Posterior cingulate gyrus (tissue), 11 donors: ENCODE data around the gene CDK8.

Experiments used
- DNase-seq, 10 donors: peaks; one replicate each; pipeline versions ENCODE4 v3.0.0 to v3.0.0-alpha.2; 2020 to 2021; ENCODE audit warnings: mixed read lengths in 3 of 10
- intact Hi-C: fragments of 100-400 bp; cut with DNase I; formaldehyde crosslinking; loops from one replicate; pipeline ENCODE4 v1.15.1; 2023

CDK8 gene

GRCh38 chr13:26253787-26254582 is at the start of gene CDK8:
Gene CDK8 (plus strand): TSS chr13:26254129. CDS start chr13:26254642, 513 bp downstream.
- peak; percentile 84 to 98 (median 90) for DNase-seq
- intact Hi-C loops: loop anchor here (2.0 to 10.0 kb wide), 2 partner anchors 31 to 441 kb away; partner anchors contain the start of gene RNF6

GRCh38 chr13:26208287-26208686 is 45.6 kb upstream of the CDK8 start:
- no peak for DNase-seq
- intact Hi-C loops: no loop called here

DNA sequence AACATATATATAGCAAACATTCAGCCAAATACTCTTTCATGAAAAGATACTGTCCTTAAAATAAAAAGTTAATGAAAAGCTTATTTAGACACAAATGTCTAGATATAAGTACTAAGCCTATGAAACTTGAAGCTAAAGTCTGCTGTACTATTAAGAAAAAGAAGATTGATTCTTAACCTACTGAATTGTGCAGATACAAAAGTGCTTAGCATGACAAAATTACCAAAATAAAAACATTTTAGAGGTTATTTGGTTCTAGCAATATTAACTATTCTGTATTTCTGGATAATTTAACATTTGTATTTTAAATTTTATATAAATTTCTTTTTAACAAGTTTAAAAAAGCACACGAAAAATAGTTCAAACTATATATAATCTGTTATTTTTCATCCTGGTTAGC is 40.6 kb upstream of the CDK8 start:
- intact Hi-C loops: no loop called here
- DNase-seq: no peak

DNA sequence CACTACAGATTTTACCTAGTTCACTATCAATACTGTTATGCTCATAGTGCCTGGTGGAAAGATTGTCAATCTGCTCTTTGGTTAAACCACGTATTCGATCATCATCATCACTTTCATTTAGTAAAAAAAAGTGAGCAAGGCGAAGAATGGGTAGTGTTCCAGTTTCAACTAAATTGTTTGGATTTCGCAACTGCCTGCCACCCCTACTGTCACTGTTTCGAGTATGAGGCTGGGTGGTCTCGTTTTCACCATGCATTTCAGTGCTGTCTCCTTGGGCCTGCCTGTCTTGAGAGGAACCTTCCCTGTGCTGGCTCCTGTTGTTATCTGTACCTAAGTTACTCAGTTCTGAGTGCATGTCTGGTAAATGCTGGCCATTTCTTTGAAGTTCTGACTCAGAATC is 39.9 kb upstream of the CDK8 start:
- no peak for DNase-seq
- intact Hi-C loops: no loop called here

- no peak for DNase-seq
- intact Hi-C loops: no loop called here
Observed at GRCh38 chr13:26216042-26216441, 37.9 kb upstream of the CDK8 start.

GRCh38 chr13:26219726-26220125 is 34.2 kb upstream of the CDK8 start:
- no peak for DNase-seq
- intact Hi-C loops: no loop called here

DNA sequence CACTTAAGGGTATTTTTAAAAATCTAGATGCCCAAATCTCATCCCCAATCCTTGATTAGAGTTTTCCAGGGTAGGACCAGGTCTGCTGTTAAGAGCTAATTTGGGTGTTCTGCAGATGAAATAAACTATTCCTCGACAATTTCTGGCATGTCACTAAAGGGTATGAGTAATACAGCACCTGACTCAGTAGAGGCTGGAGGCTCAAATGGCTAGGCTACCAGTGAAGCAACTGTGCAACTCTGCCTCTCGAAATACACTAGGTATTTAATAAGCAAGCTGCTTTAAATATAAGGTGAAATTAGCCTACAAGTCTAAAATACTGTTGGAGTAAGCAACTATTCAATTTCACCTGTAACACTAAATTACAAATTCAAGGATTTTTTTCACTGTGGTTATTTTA is 33.4 kb upstream of the CDK8 start:
- DNase-seq: no peak
- intact Hi-C loops: no loop called here

- intact Hi-C loops: no loop called here
- no peak for DNase-seq
Observed at GRCh38 chr13:26221399-26221720, 32.6 kb upstream of the CDK8 start.

- DNase-seq: peak; percentile 83 to 98 (median 93)
Observed at GRCh38 chr13:26221721-26222519, 32.0 kb upstream of the CDK8 start, which contains the start of gene RNF6. Gene RNF6 (minus strand): TSS chr13:26222314. CDS start chr13:26219649, 2,665 bp downstream.

GRCh38 chr13:26222520-26223046 is 31.3 kb upstream of the CDK8 start:
- intact Hi-C loops: loop anchor here (2.0 kb wide), 2 partner anchors 32 to 36 kb away; partner anchors contain the start of gene CDK8
- DNase-seq: peak in 1 of 10 donors; percentile 71

More at GRCh38 chr13:26221721-26222519, 32.0 kb upstream of the CDK8 start, which contains the start of gene RNF6:
- intact Hi-C loops: loop anchor here (2.0 kb wide), 2 partner anchors 33 to 35 kb away; partner anchors contain the start of gene CDK8

DNA sequence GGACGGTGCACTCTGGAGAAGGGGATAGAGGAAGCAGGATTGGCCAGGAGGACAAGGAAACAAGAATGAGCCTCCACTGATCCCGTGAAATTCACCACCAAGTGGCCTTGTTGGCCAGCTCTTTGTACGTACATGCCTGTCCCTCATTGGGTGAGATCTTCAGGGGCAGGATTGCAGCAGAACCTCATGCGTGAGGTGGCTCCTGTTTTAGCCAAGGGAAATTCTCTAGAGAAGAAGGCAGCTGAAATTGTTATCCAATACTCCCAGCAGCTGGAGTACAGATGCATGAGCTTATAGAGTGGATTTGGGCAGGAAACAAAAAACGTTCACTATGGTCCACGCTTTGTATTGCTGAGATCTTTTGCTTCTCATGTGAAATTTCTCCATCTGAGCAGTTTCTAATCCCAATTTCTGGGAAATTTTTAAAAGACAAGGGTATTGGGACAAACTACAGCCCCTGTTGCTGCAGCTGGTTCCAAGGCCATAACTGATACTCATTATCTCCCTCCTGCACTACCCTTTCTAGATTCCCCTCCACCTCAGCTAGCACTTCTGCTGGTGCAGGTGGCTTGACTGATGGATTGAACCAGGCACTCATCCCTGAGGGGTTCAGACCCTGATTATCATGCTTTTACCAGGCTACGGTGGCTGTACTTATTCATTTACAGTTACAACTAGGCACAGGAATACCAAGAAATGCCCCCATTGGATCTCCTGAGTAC is 27.9 kb upstream of the CDK8 start:
- intact Hi-C loops: no loop called here
- DNase-seq: no peak

DNA sequence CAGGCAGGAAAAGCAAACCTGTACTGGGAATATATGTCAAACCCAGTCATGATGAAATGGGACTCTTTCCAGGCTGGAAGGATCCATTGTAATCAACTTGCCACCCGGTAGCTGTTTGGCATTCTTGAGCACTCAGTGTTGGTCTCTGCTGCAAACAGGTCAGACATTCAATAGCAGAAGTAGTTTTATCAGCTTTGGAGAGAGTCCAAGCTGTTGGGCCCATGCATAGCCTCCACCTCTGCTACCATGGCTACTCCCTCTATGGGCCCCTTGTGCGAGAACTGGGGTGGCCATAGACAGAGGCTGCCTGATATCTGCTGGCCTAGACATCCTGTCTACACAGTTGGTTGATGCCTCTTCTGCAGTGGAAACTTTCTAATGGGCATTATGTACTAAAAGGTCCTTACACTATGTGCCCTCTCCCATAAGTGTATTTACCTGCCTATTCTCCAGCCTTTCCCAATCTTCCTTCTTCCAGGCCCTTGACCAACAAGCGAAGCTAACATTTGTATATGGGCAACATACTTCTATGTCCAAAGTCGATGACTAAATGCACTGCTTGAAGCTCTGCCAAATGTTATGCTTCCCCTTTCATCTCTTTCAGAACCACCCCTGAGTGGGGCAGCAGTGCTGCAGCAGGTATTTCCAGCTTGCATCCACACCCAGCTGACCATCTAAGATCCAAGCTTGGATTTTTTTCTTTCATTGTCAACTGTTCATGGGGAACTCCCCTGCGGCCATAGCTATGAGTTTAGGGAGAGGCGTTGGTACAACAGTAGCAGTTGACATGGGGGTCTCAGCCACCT is 26.6 kb upstream of the CDK8 start:
- DNase-seq: no peak
- intact Hi-C loops: no loop called here

- no peak for DNase-seq
Observed at GRCh38 chr13:26228096-26228495, 25.8 kb upstream of the CDK8 start.

GRCh38 chr13:26229080-26229615 is 24.8 kb upstream of the CDK8 start:
- intact Hi-C loops: no loop called here
- DNase-seq: peak in 1 of 10 donors; percentile 61

More at GRCh38 chr13:26228096-26228495, 25.8 kb upstream of the CDK8 start:
- intact Hi-C loops: no loop called here

- DNase-seq: no peak
- intact Hi-C loops: no loop called here
Observed at GRCh38 chr13:26230703-26231102, 23.2 kb upstream of the CDK8 start.

- intact Hi-C loops: no loop called here
- DNase-seq: no peak
Observed at GRCh38 chr13:26236296-26236695, 17.6 kb upstream of the CDK8 start.

GRCh38 chr13:26246154-26246553 is 7.8 kb upstream of the CDK8 start:
- no peak for DNase-seq
- intact Hi-C loops: no loop called here

DNA sequence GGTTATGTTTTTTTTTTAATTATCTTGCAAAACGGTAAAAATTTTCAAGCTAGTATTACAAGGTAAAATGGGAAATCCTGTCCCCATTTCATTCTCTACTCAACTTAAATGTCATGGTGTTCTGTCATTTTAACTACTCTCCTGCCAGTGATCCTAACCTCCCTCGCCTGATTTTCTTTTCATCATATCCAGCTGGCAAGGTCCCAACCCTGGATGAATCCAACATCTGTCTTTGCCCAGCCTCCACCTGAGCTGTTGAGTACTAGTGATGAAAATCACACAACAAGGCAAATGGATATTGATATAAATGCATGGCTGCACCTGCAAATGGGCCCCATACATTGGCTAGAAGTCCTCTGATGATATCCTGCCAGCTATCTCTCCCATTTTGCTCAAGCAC is 6.9 kb upstream of the CDK8 start:
- no peak for DNase-seq
- intact Hi-C loops: no loop called here

DNA sequence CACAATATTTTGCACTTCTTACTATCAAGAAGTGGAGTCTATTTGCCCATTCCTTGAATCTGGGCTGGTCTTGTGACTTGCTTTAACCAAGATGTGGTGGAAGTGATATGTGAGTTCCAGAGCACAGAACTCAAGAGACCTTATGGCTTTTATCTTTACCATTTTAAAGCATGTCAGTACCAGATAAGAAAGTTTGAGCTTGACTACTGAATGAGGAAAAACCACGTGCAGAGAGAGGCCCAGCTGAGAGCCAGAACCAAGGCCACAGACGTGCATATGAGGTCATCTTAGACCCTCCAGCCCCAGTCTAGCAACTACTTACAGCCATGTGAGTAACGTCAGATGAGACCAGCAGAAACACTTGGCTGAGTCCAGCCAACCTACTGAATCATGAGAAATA is 6.3 kb upstream of the CDK8 start:
- DNase-seq: no peak
- intact Hi-C loops: no loop called here
